Osteoblast (primary cell): ENCODE results near the gene PTPRT. TPM values are rescaled to one million over a fixed set of nuclear protein-coding genes. Genes with fewer than 3 reads are reported as not detected.

Experiments
- DNase-seq: peaks from one replicate; pipeline ENCODE4 v3.0.0; 2011; ENCODE audit warnings: low spot score, mixed read lengths; ENCODE audit not compliant: insufficient read length; ENCODE audit errors: missing footprints
- H2AFZ ChIP-seq: 2 replicates; pipeline ENCODE4 v1.6.0; 2011; ENCODE audit warnings: mild to moderate bottlenecking, low read length
- H3K27ac ChIP-seq: 2 replicates; pipeline ENCODE4 v1.5.1; 2011; ENCODE audit warnings: mild to moderate bottlenecking, low read depth, low read length, moderate library complexity
- H3K27me3 ChIP-seq: 2 replicates; pipeline ENCODE4 v1.6.0; 2012; ENCODE audit warnings: mild to moderate bottlenecking, control low read depth, inconsistent platforms, low read length, moderate library complexity; ENCODE audit not compliant: insufficient read depth
- H3K36me3 ChIP-seq: 2 replicates; pipeline ENCODE4 v1.5.1; 2011; ENCODE audit warnings: mild to moderate bottlenecking, low read length, control low read depth, moderate library complexity; ENCODE audit not compliant: insufficient read depth
- H3K4me1 ChIP-seq: 2 replicates; pipeline ENCODE4 v1.5.1; 2011; ENCODE audit warnings: mild to moderate bottlenecking, low read length, control low read depth, moderate library complexity; ENCODE audit not compliant: insufficient read depth
- H3K4me2 ChIP-seq: 2 replicates; pipeline ENCODE4 v1.6.0; 2011; ENCODE audit warnings: mild to moderate bottlenecking, low read length; ENCODE audit not compliant: insufficient read depth
- H3K4me3 ChIP-seq: fragments of 200-600 bp; sonication (generic); 3 replicates; pipeline ENCODE4 v1.5.1; 2012; ENCODE audit warnings: mild to moderate bottlenecking, low read length, inconsistent platforms; ENCODE audit not compliant: insufficient read depth
- H3K79me2 ChIP-seq: 2 replicates; pipeline ENCODE4 v1.6.0; 2012; ENCODE audit warnings: mild to moderate bottlenecking, low read length, control low read depth, inconsistent platforms; ENCODE audit not compliant: insufficient read depth
- H3K9me3 ChIP-seq: 2 replicates; pipeline ENCODE4 v1.5.1; 2011; ENCODE audit warnings: low read depth, low read length, control low read depth
- H4K20me1 ChIP-seq: 2 replicates; pipeline ENCODE4 v1.6.0; 2012; ENCODE audit warnings: mild to moderate bottlenecking, low read length, control low read depth; ENCODE audit not compliant: insufficient read depth
- CTCF ChIP-seq: IDR thresholded peaks from 2 replicates; pipeline ENCODE4 v1.5.1; 2011; ENCODE audit warnings: mild to moderate bottlenecking, low read depth, low read length, moderate library complexity; ENCODE audit errors: extremely low read depth
- total RNA-seq: library from RNA; depleted of rRNA; stranded (reverse); fragments of >200 nt; gene quantifications from 2 replicates; pipeline ENCODE4 v1.2.3, GENCODE V29; 2012

PTPRT gene
- total RNA-seq, 1 donor = not detected

GRCh38 chr20:43188234-43188653 lies 1.5 kb downstream of the PTPRT start:
- no peak overlapping the region for H3K27ac ChIP-seq
- no peaks in the 10 kb centered on the region for H3K36me3 ChIP-seq
- H3K9me3 ChIP-seq = no peaks in the 10 kb centered on the region
- no peak overlapping the region for H3K4me3 ChIP-seq
- H3K27me3 ChIP-seq = peaks cover 24% of the 10 kb centered on the region
- H3K4me1 ChIP-seq = no peaks in the 10 kb centered on the region
- H3K79me2 ChIP-seq = no peaks in the 10 kb centered on the region
- DNase-seq = no peak
- no peak overlapping the region for H3K4me2 ChIP-seq
- TF ChIP-seq CTCF = no peak
- H4K20me1 ChIP-seq = no peaks in the 10 kb centered on the region
- no peak overlapping the region for H2AFZ ChIP-seq

- DNase-seq = peak; percentile 99
- Histone ChIP-seq H3K79me2 (no peaks in the 10 kb centered on the region), H3K36me3 (no peaks in the 10 kb centered on the region), H3K27me3 (peaks cover 24% of the 10 kb centered on the region), H3K9me3 (no peaks in the 10 kb centered on the region), H4K20me1 (no peaks in the 10 kb centered on the region), H2AFZ (no peak overlapping the region), H3K4me1 (no peaks in the 10 kb centered on the region), H3K4me2 (no peak overlapping the region), H3K4me3 (no peak overlapping the region), H3K27ac (no peak overlapping the region)
- peak; percentile 94 for TF ChIP-seq CTCF
These were observed 2.1 kb downstream of the PTPRT start for GRCh38 chr20:43187476-43188233.

GRCh38 chr20:43186312-43186711 lies 3.4 kb downstream of the PTPRT start:
- H4K20me1 ChIP-seq = no peaks in the 10 kb centered on the region
- H3K4me3 ChIP-seq = no peak overlapping the region
- H3K4me1 ChIP-seq = no peaks in the 10 kb centered on the region
- no peak for DNase-seq
- TF ChIP-seq CTCF = no peak
- no peak overlapping the region for H3K4me2 ChIP-seq
- no peak overlapping the region for H3K27ac ChIP-seq
- H3K27me3 ChIP-seq = peaks cover 24% of the 10 kb centered on the region
- no peaks in the 10 kb centered on the region for H3K9me3 ChIP-seq
- no peaks in the 10 kb centered on the region for H3K36me3 ChIP-seq
- H3K79me2 ChIP-seq = no peaks in the 10 kb centered on the region
- H2AFZ ChIP-seq = no peak overlapping the region

GRCh38 chr20:43185901-43186300 lies 3.8 kb downstream of the PTPRT start:
- Histone ChIP-seq H3K9me3 (no peaks in the 10 kb centered on the region), H3K27ac (no peak overlapping the region), H3K27me3 (peaks cover 24% of the 10 kb centered on the region), H3K4me3 (no peak overlapping the region), H3K36me3 (no peaks in the 10 kb centered on the region), H3K4me1 (no peaks in the 10 kb centered on the region), H2AFZ (no peak overlapping the region), H3K79me2 (no peaks in the 10 kb centered on the region), H4K20me1 (no peaks in the 10 kb centered on the region), H3K4me2 (no peak overlapping the region)
- no peak for DNase-seq
- no peak for TF ChIP-seq CTCF
